ENCODE results near the gene SCNN1B.

Gene SCNN1B

GRCh38 chr16:23319861-23320615 lies 17.9 kb downstream of the SCNN1B start:
- DNase-seq, result no peak

- DNase-seq, result no peak
Measured at GRCh38 chr16:23320693-23321092, 18.6 kb downstream of the SCNN1B start.

GRCh38 chr16:23321206-23321875 lies 19.2 kb downstream of the SCNN1B start:
- DNase-seq, result no peak

GRCh38 chr16:23323224-23324030 lies 21.3 kb downstream of the SCNN1B start:
- no peak for DNase-seq

- peak in 1 of 58 donors; percentile 17 for DNase-seq
Measured at GRCh38 chr16:23324727-23325126, 22.6 kb downstream of the SCNN1B start.

- no peak for DNase-seq
Measured at GRCh38 chr16:23327836-23328235, 25.7 kb downstream of the SCNN1B start.

GRCh38 chr16:23330161-23330560 lies 28.1 kb downstream of the SCNN1B start:
- no peak for DNase-seq

- no peak for DNase-seq
Measured at GRCh38 chr16:23330583-23331249, 28.6 kb downstream of the SCNN1B start.

- no peak for DNase-seq
Measured at GRCh38 chr16:23333034-23333579, 31.0 kb downstream of the SCNN1B start.

GRCh38 chr16:23333831-23334456 lies 31.8 kb downstream of the SCNN1B start:
- no peak for DNase-seq

- no peak for DNase-seq
Measured at GRCh38 chr16:23334457-23334853, 32.4 kb downstream of the SCNN1B start.

GRCh38 chr16:23334950-23335349 lies 32.8 kb downstream of the SCNN1B start:
- no peak for DNase-seq

GRCh38 chr16:23337836-23338550 lies 35.9 kb downstream of the SCNN1B start:
- no peak for DNase-seq

GRCh38 chr16:23339787-23340186 lies 37.7 kb downstream of the SCNN1B start:
- no peak for DNase-seq

- no peak for DNase-seq
Measured at GRCh38 chr16:23342083-23342640, 40.1 kb downstream of the SCNN1B start.

GRCh38 chr16:23343643-23344612 lies 41.8 kb downstream of the SCNN1B start:
- no peak for DNase-seq

- DNase-seq, result no peak
Measured at GRCh38 chr16:23345237-23345636, 43.1 kb downstream of the SCNN1B start.
